GM19395 (cell line): ENCODE data around the gene ZNF709.
"Not testable (repeated sequence)": the region's sequence is repeated elsewhere in the genome, so short reads cannot be mapped to it uniquely, and the experiment has no call there.

ENCODE experiments used
- ATAC-seq: cut with Tn5 transposase; IDR thresholded peaks from one replicate; pipeline ENCODE4 v1.9.1; 2021; ENCODE audit warnings: mild to moderate bottlenecking, moderate library complexity; ENCODE audit not compliant: unreplicated experiment

The ZNF709 gene

DNA sequence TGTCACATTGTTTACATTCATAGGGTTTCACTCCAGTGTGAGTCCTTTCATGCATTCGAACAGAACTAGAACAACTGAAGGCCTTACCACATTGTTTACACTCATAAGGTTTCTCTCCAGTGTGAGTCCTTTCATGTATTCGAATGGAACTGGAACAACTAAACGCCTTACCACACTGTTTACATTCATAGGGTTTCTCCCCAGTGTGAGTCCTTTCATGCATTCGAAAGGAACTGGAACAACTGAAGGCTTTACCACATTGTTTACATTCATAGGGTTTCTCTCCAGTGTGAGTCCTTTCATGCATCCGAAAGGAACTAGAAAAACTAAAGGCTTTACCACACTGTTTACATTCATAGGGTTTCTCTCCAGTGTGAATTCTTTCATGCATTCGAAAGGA is 20.5 kb downstream of the ZNF709 start:
- not testable (repeated sequence) for ATAC-seq

DNA sequence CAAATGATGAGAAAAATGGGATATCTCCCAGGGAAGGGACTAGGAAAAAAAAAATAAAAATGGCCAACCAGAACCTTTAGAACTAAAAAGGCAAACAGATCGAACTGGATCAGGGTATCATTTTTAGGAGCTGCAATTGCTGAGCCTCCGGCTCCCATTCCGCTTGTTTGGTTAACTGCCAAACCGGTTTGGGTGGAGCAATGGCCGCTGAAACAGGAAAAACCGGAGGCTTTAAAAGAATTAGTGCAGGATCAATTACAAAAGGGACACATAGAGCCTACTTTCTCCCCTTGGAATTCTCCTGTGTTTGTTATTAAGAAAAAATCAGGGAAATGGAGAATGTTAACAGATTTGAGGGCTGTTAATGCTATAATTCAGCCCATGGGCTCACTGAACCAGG is 31.1 kb downstream of the ZNF709 start:
- ATAC-seq, result no peak

DNA sequence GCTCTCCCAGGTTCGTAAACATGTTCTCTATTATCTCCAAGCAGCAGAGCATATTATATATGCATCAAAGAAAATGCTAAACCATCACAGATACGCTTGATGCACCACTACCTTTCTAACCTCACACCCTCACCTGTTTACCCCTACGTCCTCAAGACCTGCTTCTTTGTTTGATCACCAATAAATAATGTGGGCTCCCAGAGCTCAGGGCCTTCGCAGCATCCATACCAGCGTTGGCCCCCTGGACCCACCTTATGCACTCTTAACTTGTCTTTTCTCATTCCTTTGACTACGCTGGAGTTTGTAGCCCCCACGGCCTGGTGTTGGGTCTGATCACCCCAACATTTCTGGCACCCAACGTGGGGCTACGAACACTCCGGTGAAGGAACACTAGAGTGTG is 33.8 kb downstream of the ZNF709 start:
- no peak for ATAC-seq

DNA sequence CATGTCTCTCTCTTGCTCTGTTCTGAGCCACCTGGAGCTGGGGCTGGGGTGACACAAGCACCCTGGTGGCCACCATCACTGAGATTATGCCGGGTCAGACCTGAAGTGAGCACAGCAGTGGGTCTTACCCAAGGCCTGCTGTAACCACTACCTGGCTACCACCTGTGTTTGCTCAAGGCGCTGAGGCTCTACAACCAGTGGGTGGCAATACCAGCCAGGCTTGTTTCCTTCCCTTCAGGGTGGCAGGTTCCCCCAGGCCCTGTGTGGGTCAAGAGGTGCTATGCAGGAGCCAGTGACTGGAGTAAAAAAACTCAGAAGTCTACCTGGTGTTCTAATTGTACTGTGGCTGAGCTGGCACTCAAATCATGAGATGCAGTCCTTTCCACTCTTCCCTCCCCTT is 35.8 kb downstream of the ZNF709 start:
- no peak for ATAC-seq

DNA sequence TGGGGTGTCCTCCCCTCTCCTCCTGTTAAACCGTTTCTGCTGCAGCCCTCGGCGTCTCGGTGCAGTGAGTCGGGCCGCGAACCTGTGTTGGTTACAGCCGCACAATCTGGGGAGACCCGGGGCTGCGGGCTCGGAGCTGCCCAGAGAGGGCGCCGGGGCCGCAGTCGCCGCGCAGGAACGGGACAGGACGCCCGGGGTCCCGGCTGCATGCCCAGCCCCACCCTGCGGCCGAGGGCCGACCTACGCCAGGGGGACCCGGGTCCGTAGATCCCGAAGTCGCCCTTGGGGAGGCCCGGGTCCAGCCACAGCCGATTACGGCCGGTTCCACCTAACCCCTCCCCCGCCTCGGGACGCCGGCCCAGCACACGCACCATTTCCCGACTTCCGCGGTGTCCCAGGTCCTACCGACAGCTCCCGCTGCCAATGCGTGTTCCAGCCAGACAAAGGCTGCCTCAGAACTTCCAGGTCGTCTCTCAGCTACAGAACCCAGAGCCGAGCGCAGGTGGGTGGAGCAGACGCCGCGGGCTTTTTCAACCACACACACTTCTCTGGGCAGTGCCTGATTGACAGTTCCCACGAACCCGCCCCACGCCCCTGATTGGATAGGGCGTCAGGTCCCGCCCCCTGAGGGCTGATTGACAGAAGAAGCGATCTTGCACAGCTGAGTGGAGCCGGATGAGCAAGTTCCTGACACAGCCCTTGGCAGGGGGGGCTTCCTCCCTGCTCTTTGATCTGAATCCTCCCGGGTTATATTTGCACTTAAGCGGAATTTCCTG is 43.9 kb downstream of the ZNF709 start, which contains the start of gene ZNF443:
TSS of gene ZNF443 (minus strand) at position 481 of the 776 bp plus-strand sequence. CDS start at position 374, 107 bp downstream.
- ATAC-seq, result peak; percentile 96

DNA sequence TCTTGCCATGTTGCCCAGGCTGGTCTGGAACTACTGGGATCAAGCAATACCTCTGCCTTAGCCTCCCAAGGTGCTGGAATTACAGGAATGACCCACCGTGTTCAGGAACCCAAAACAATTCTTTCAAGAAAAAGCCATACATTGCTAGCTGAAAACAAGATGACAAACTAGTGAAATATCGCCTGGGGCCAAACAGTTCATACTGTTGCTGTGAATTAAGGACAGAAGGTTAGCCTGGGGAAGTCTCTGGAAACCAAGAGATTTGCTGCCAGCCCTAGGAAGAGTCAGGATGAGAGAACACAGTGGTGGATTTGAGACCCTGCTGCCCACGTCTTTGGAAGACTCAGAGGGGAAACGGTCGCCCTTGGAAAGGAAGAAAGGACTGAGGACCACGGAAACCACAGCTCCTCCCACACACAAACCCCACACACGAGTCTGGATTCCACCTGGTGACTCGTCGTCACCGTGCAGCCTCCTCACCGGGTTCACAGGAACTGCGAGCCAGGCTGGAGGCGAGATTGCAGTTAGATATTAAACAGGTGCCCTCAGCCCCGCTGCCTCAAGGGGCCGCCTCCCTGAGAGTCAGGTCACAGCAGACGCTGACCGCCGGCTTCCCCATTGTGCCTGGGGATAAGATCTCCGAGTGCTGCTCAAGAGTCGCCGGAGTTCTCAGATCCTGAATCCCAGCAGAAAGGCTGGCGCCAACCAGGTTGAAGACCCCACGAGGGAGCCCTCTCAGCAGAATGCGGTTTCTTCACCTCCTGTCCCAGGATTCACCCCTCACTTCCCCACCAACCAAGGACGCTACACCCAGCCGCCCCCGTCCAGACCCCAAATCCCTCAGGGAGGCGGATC is 44.7 kb downstream of the ZNF709 start:
- ATAC-seq, result peak; percentile 45

DNA sequence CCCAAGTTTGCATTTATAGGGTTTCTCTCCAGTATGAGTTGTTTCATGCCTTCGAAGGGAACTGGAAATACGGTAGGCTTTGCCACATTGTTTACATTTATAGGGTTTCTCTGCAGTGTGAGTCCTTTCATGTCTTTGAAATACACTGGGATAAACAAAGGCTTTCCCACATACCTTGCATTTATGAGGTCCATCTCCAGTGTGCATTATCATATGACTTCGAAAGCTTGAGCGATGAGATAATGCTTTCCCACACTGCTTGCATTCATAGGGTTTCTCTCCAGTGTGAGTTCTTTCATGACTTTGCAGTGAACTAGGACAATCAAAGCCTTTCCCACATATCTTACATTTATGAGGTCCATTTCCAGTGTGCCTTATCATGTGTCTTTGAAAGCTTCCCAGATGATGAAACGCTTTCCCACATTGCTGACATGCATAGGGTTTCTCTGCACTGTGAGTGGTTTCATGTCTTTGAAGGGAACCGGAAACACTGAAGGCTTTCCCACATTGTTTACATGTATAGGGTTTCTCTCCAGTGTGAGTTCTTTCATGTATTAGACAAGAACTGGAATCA is 53.8 kb downstream of the ZNF709 start:
- ATAC-seq, result not testable (repeated sequence)

DNA sequence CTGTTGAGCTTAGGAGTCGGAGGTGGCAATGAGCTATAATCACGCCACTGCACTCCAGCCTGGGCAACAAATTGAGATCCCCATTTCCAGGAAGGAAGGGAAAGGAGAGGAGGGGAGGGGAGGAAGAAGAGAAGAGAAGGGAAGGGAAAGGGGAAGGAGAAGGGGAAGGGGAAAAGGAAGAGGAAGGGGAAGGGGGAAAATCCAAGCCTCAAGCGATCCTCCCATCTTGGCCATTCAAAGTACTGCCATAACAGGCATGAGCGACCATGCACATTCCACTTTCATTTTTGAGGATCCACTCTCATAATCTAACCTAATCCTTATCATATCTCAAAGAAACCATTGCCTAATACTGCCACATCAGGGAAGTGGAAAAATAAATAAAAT is 58.7 kb downstream of the ZNF709 start:
- ATAC-seq, result no peak

DNA sequence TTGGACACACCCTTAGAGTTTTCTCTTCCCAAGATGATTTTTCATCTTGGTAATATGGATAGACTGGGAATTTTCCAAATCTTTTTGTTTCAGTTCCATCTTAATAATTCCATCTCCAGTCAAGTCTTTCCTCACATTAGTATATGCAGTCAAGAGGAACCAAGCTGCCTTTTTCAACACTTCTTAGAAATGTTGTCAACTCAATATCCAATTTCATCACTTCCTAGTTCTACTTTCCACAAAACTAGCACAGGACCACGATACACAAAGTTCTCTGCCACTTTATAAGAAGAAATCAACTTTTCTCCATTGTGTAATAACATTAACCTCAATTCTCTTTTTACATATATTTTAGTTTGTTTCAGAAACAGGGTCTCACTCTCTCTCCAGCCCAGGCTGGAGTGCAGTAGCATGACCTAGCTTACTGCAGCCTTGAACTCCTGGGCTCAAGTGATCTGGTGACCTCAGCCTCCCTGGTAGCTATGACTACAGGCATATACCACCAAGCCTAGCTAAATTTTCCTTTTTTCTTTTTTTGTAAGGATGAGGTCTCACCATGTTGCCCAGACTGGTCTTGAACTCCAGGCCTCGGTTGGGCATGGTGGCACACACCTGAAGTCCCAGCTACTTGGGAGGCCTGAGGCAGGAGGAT is 59.3 kb downstream of the ZNF709 start:
- ATAC-seq, result no peak

DNA sequence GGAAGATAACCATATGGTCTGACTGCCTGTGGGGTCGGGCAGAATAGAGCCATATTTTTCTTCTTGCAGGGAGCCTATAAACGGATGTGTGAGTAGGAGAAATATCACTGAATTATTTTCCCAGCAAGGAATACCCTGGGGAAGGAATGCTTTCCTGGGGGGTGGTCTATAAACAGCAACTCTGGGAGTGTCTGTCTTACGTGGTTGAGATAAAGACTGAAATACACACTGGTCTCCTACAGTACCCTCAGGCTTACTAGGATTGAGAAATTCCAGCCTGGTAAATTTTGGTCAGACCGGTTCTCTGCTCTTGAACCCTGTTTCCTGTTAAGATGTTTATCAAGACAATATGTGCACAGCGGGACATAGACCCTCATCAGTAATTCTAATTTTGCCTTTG is 67.3 kb downstream of the ZNF709 start:
- ATAC-seq, result not testable (repeated sequence)

DNA sequence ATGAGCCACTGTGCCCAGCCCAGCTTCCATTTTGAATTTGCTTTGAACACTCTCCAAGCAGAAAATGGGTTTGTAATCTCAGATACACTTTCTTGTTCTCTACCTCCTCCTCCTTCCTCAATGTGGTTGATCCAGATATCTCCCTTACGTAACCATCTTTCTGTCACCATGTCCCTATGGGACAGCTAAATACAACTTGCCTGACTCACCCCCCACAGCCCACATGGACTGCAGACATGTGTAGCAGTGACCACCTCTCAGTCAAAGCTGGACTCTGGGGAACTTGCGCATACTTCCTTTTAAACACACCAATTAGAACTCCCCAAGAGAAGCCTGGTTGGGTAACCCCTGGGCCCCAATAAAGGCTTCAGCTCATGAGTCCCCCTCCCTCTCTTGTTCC is 72.7 kb downstream of the ZNF709 start:
- no peak for ATAC-seq
